Stimulated activated CD4-positive, alpha-beta T cell treated with anti-CD3 and anti-CD28 coated beads, Interleukin-2, amount 100 ng/mL, for 48 hours (primary cell): ENCODE measurements around the gene ESRRB.

Source experiments
- DNase-seq, 2 donors: peaks; one replicate each; pipeline ENCODE4 v3.0.0-alpha.2; 2020

ESRRB gene

DNA sequence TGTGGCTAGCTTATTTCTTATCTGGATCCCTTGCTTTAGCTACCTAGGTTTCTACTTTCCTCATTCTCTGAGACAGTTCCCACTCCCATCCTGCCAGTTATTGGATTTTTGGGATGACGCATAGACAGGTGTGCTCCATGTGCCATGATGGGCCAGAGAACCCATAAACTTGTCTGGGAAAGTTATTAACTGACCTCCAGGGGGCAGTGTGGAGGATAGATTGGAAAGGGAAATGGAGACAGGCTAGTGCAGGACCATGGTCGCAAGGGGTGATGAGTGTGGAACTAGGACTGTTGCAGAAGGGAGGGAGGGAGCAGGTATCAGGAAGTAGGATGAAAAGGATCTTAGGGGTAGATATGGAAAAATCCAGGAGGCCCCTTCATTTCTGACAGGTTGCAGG lies 80.3 kb downstream of the ESRRB start:
- DNase-seq, result peak; percentile 48 to 51

GRCh38 chr14:76456891-76457586 lies 81.1 kb downstream of the ESRRB start:
- no peak for DNase-seq

GRCh38 chr14:76457841-76458240 lies 81.9 kb downstream of the ESRRB start:
- no peak for DNase-seq

GRCh38 chr14:76461886-76462285 lies 85.9 kb downstream of the ESRRB start:
- DNase-seq, result no peak

DNA sequence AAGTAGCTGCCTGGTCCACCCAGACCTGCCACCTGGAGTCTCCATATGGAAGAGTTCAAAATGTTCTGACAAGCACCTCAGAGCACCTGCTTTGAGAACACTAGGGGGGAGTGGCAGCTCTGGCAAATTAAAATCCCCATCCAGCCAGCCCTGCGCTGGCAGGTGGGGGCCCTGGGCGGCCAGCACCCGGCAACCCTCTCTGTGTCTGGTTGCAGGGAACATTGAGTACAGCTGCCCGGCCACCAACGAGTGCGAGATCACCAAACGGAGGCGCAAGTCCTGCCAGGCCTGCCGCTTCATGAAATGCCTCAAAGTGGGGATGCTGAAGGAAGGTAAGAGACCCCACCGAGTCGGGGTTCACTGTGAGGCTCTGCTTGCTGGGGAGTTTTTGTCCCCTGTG lies 86.4 kb downstream of the ESRRB start:
- no peak for DNase-seq

- DNase-seq, result no peak
Observed at GRCh38 chr14:76463105-76463504, 87.2 kb downstream of the ESRRB start.

- DNase-seq, result no peak
Observed at GRCh38 chr14:76464856-76465255, 88.9 kb downstream of the ESRRB start.

- no peak for DNase-seq
Observed at GRCh38 chr14:76465664-76466063, 89.7 kb downstream of the ESRRB start.

- DNase-seq, result no peak
Observed at GRCh38 chr14:76467711-76468155, 91.8 kb downstream of the ESRRB start.

GRCh38 chr14:76472199-76472723 lies 96.3 kb downstream of the ESRRB start:
- no peak for DNase-seq

DNA sequence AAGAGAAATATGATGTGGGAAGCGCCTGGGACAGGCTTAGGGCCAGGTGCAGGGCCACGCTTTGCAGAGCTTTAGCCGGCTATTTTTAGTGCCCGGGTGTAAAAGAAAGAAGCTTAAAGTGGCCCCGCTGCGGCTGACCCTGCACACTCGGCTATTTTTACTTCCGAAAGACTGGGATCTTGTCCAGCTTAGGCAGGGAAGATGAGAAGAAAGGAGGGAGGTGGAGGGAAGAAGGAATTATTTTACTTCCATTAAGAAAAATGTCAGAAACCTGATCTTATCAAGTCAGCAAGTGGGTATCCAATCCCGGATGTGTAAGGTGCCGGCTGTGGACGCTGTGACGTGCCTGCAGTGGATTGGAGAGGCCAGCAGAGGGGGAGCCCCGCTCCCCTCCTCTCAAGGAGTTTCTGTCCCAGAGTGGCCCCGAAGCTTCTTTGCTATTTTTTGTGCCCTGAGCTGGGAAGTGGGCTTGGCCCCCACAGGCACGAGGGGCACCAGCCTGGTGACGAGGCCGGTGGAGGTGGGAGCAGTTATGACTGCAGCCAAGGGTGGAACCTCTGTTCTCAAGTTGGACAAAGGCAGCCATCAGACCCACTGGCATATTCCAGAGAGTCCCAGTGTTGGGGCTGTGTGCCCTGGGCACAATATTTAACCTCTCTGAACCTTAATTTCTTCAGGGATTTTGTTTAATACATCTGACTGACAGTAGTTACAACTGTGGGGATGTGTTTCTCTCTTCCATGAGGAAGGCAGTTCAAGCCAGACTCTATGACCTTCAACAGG lies 97.7 kb downstream of the ESRRB start:
- DNase-seq, result no peak

DNA sequence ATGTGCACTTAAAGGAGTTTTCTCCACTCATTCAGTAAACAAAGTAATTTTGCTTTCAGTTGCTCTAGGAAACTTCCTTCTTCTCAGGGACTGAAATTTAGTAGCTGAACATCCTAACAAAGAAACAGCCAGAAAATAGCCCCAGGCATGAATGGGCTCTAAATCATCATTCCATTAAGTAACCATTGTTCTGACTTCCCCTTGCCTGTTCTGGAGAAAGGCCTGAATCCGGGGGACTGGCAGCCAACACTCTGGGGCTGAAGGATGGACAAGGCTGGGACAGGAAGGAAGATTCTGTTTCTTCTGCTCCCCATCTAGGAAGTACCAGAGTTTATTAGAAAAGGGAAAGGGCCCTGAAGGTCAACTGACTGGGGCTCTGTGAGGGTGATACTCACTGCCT lies 104.5 kb downstream of the ESRRB start:
- no peak for DNase-seq

- no peak for DNase-seq
Observed at GRCh38 chr14:76484355-76484754, 108.4 kb downstream of the ESRRB start.

DNA sequence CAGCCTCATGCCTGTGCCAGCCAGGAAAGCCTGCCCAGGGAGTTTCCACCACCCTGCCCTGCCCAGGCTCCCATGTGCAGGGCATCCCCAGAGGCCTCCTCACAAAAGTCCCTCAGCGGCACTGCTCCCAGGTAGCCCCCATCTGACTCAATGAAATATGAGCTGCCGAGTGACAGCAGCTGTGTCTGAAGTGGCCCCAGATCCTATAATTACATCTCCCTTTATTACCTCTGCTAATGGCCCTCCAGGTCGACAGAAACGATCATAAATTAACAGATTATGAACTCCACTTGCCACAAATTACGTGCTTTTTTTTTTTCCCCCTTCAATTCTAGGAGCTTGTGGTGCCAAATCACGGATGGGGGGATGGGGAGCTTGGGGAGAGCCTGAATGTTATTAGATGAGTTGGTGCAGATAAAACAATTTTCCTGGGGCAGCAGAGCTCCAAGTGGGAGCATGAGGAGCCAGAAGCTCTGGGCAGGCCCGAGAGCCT lies 110.4 kb downstream of the ESRRB start:
- DNase-seq, result no peak

DNA sequence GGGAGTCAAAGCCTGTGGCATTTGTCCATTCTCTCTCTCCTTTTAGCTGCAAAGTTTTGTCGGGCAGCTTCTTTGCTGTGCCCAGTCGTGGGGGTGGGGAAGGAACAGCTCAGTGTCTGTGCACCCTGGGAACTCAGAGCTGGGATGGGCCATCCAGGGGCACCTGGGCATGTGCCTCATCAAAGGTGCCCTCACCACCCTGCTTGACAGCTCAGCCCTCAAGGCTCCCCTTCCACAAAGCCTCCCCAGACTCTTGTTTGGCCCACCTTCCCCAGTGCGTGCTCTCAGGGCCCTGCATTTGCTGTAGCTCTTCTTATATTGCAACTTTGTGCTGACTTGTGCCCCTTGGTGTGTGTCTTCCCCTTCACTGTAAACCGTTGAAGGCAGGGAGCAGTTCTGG lies 112.6 kb downstream of the ESRRB start:
- no peak for DNase-seq

DNA sequence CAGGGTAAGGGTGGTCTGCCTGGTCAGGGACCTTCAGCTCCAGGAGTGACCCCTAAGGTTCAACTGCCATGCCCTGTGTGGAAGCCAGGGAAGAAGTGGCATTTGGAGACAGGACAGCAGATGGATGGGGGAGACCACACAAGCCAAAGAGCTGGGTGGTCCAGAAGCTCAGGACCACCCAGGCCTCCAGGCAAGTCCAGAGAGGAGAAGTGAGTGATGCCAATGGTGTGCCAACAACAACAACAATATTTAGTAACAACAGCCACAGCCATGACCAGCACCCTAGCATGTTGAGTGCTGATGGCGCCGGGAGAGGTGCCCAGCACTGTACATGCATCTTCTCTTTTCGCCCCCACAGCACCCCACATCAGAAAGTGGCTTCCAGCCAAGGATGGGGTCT lies 113.7 kb downstream of the ESRRB start:
- no peak for DNase-seq

DNA sequence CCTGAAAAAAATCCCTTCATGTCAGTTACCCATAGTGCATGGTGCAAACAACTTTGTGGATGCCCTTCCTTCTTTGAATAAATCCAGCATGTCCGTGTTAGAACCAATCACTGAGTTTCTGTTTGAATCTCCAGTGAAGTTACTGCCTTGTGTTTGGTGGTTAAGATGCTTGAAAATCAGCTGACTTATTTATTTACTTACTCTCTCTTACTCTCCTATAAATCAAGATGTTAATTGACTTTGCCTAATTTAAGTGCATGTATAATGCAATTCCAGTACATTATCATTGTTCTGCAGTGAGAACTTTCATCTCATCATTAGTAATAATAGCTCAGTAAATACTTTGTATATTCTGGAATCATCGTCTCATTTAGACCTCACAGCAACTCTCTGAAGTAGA lies 114.2 kb downstream of the ESRRB start:
- no peak for DNase-seq

- DNase-seq, result no peak
Observed at GRCh38 chr14:76490735-76491134, 114.8 kb downstream of the ESRRB start.

DNA sequence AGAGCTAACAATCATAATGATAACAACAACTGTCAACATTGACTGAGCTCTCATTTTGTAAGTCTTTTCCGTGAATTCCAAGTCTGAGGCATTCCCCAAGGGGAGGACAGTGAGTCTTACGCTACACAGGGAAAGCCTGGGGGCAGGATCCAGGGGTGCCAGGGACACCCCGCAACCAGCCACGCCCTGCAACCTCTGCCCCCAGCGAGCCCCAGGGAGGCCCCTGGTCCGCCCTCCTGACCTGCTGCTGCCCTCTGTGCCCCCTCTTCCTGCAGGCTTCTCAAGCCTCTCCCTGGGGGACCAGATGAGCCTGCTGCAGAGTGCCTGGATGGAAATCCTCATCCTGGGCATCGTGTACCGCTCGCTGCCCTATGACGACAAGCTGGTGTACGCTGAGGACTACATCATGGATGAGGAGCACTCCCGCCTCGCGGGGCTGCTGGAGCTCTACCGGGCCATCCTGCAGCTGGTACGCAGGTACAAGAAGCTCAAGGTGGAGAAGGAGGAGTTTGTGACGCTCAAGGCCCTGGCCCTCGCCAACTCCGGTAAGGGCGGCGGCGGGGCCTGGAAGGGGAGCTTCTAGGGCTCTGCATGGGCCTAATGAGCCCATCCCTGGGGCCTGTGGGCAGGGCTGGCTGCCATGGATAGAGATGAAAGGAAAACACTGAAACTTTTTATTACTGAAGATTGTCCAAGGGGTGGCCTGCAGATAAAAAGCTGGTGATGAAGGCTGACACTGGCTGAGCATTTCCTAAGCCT lies 115.4 kb downstream of the ESRRB start:
- no peak for DNase-seq

DNA sequence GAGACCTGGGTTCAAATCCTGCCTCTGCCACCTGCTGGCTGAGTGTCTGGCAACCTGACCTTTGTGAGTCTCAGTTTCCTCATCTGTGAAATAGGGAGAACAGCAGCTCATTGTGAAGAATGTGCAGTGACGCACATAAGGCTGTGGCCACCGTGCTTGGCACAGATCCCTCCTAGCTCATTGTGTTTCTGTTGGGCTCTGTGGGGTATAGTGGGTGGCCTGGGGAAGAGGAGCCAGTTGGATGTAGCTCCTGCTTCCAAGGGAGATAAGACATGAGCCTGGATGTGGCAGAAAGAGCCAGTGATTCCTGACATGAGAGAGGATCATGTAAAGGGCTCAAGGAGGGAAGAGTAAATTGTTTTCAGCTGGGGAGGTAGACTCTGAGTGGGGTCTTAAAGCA lies 120.0 kb downstream of the ESRRB start:
- no peak for DNase-seq

DNA sequence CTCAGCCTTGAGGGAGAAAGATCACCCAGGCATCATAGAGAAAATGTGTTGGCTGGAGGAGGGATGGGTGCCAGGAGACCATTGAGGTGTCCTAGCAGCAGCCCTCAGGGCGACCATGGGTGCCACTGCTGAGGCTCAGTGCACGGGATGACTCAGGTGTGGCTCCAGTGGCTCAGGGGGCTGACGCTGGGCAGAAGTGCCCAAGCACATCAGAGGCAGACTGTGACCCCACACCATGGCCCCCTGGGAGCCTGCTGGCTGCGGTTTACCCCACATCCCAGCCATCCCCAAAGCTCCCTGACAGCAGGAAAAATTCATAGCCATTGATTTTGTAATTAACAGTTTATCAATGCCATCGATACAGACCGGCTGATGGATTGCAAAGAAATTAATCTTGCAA lies 120.7 kb downstream of the ESRRB start:
- DNase-seq, result no peak

- no peak for DNase-seq
Observed at GRCh38 chr14:76497550-76498462, 121.9 kb downstream of the ESRRB start.
